Measurements from ENCODE around the gene CLIC3. TPM values are rescaled to one million over a fixed set of nuclear protein-coding genes. Genes with fewer than 3 reads are reported as not detected.

CLIC3 gene
- total RNA-seq, 2 experiments from 2014 or later: 2.1 to 2.8 TPM

- no peaks in the 10 kb centered on the region for H3K27me3 ChIP-seq (ENCODE audit: control insufficient read depth in 1 of 2, insufficient read depth in 2 of 2, low read length in 2 of 2)
- no peaks in the 10 kb centered on the region for H3K27me3 Mint-ChIP-seq
- ChIA-PET CTCF (no interaction called here), POLR2A (no interaction called here)
- no peak overlapping the region for H3K27ac Mint-ChIP-seq
- no peak overlapping the region for H3K4me3 ChIP-seq (ENCODE audit: low read length)
- DNase-seq (no peak), ATAC-seq (ENCODE audit: poor library complexity) (no peak)
- intact Hi-C loops (cut with DNase I, micrococcal nuclease): no loop called here
- H3K4me1 ChIP-seq (ENCODE audit: insufficient read depth, low read length): peaks cover 48% of the 10 kb centered on the region
- peaks cover 20% of the 10 kb centered on the region for H3K4me1 Mint-ChIP-seq (ENCODE audit: low read depth)
- no peak overlapping the region for H3K4me3 Mint-ChIP-seq
- no peaks in the 10 kb centered on the region for H3K36me3 Mint-ChIP-seq (ENCODE audit: low read depth)
- TF ChIP-seq CTCF (IDR thresholded peaks at IDR 0.05): no peak
- no peaks in the 10 kb centered on the region for H3K9me3 Mint-ChIP-seq
- H3K36me3 ChIP-seq (ENCODE audit: insufficient read depth, low read length): no peaks in the 10 kb centered on the region
- no peaks in the 10 kb centered on the region for H3K9me3 ChIP-seq (ENCODE audit: control insufficient read depth in 1 of 2, insufficient read depth in 1 of 2, low read length in 2 of 2)
- H3K27ac ChIP-seq (ENCODE audit: low read depth in 1 of 2, low read length in 2 of 2): no peak overlapping the region
These were observed 24.0 kb downstream of the CLIC3 start for GRCh38 chr9:136972335-136972734.

DNA sequence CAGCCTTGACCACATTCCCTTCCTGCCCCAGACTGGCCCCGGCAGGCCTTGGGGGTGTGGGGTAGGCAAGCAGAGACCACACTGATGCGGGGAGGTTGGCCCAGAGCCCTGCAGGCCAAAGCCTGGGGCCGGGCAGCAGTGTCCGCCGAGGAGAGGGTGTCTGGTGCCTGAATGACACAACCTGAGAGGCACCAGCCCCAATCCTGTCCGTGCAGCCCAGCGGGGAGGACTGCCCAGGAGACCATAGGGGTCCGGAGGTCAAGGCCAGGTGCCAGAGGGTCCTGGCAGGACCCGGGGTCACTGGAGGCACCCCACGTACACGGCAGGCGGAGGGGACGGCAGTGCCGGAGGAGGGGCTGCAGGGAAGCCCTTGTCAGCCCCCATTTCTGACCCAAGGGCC lies 24.6 kb downstream of the CLIC3 start:
- no peak overlapping the region for H3K27ac Mint-ChIP-seq
- H3K4me3 Mint-ChIP-seq: no peak overlapping the region
- Histone ChIP-seq H3K27me3 (ENCODE audit: control insufficient read depth in 1 of 2, insufficient read depth in 2 of 2, low read length in 2 of 2) (no peaks in the 10 kb centered on the region), H3K4me1 (ENCODE audit: insufficient read depth, low read length) (peaks cover 43% of the 10 kb centered on the region), H3K36me3 (ENCODE audit: insufficient read depth, low read length) (no peaks in the 10 kb centered on the region), H3K27ac (ENCODE audit: low read depth in 1 of 2, low read length in 2 of 2) (no peak overlapping the region), H3K4me3 (ENCODE audit: low read length) (no peak overlapping the region), H3K9me3 (ENCODE audit: control insufficient read depth in 1 of 2, insufficient read depth in 1 of 2, low read length in 2 of 2) (no peaks in the 10 kb centered on the region)
- H3K27me3 Mint-ChIP-seq: no peaks in the 10 kb centered on the region
- no peak for TF ChIP-seq CTCF (IDR thresholded peaks at IDR 0.05)
- no peak for DNase-seq
- no peaks in the 10 kb centered on the region for H3K36me3 Mint-ChIP-seq (ENCODE audit: low read depth)
- POLR2A ChIA-PET: no interaction called here
- CTCF ChIA-PET: no interaction called here
- intact Hi-C loops (cut with DNase I, micrococcal nuclease): no loop called here
- H3K9me3 Mint-ChIP-seq: no peaks in the 10 kb centered on the region
- H3K4me1 Mint-ChIP-seq (ENCODE audit: low read depth): peaks cover 20% of the 10 kb centered on the region
- no peak for ATAC-seq (ENCODE audit: poor library complexity)

DNA sequence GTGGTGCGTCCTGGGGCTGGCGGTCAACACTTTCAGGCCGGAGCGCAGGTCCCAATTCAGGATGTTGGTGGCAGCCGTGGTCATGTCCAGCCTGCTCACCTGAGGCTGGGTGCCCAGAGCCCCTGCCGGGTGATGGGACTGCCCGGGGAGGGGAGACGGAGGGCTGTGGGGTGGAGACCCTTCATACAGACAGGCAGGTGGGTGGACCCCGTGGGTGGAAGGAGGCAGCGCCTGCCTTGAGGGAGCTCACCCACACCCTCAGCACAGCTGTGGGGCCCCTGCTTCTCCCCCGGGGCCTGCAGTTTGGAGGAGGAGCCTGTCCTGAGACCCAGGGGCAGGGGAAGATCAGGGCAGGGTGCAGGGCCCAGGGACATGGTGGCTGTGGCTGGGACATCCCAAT lies 26.0 kb downstream of the CLIC3 start:
- ChIA-PET POLR2A (no interaction called here), CTCF (no interaction called here)
- H3K27ac Mint-ChIP-seq: no peak overlapping the region
- DNase-seq (no peak), ATAC-seq (ENCODE audit: poor library complexity) (no peak)
- Histone ChIP-seq H3K9me3 (ENCODE audit: control insufficient read depth in 1 of 2, insufficient read depth in 1 of 2, low read length in 2 of 2) (no peaks in the 10 kb centered on the region), H3K4me1 (ENCODE audit: insufficient read depth, low read length) (peaks cover 42% of the 10 kb centered on the region), H3K36me3 (ENCODE audit: insufficient read depth, low read length) (no peaks in the 10 kb centered on the region), H3K27me3 (ENCODE audit: control insufficient read depth in 1 of 2, insufficient read depth in 2 of 2, low read length in 2 of 2) (no peaks in the 10 kb centered on the region), H3K27ac (ENCODE audit: low read depth in 1 of 2, low read length in 2 of 2) (no peak overlapping the region), H3K4me3 (ENCODE audit: low read length) (no peak overlapping the region)
- no peaks in the 10 kb centered on the region for H3K36me3 Mint-ChIP-seq (ENCODE audit: low read depth)
- no peaks in the 10 kb centered on the region for H3K27me3 Mint-ChIP-seq
- H3K9me3 Mint-ChIP-seq: no peaks in the 10 kb centered on the region
- H3K4me3 Mint-ChIP-seq: no peak overlapping the region
- no peak for TF ChIP-seq CTCF (IDR thresholded peaks at IDR 0.05)
- H3K4me1 Mint-ChIP-seq (ENCODE audit: low read depth): peaks cover 18% of the 10 kb centered on the region
- intact Hi-C loops (cut with DNase I, micrococcal nuclease): no loop called here

Data from CD4-positive, alpha-beta T cell (primary cell).